HL-60 (cell line): Measurements from ENCODE around the gene PRR33.
"Not testable (repeated sequence)": the region's sequence is repeated elsewhere in the genome, so short reads cannot be mapped to it uniquely, and the experiment has no call there.

Experiments
- DNase-seq, 2 experiments: peaks; one replicate each; pipeline ENCODE4 v3.0.0-alpha.2; 2010 to 2020; ENCODE audit warnings: low read depth in 1 of 2, low spot score in 1 of 2
- H3K27ac ChIP-seq: fragments of 250-450 bp; sonication (Bioruptor Pico); replicated peaks from 2 replicates; pipeline ENCODE4 v1.5.1; 2020; ENCODE audit warnings: mild to moderate bottlenecking, moderate library complexity
- H3K27me3 ChIP-seq: fragments of 250-450 bp; sonication (Bioruptor Pico); 2 replicates; pipeline ENCODE4 v1.5.1; 2021; ENCODE audit warnings: mild to moderate bottlenecking, moderate library complexity; ENCODE audit not compliant: insufficient read depth, poor library complexity, severe bottlenecking
- H3K4me3 ChIP-seq: replicated peaks from 2 replicates; pipeline ENCODE4 v1.5.1; 2011; ENCODE audit warnings: mild to moderate bottlenecking, control low read depth, low read length; ENCODE audit not compliant: insufficient read depth
- CTCF ChIP-seq: IDR thresholded peaks from one replicate; pipeline ENCODE4 v1.5.1; 2011; ENCODE audit warnings: low read length, control low read depth, inconsistent platforms; ENCODE audit not compliant: insufficient read depth
- GABPA ChIP-seq: IDR thresholded peaks from 2 replicates; pipeline ENCODE4 v1.6.1; 2012; ENCODE audit warnings: low read depth
- POLR2AphosphoS5 ChIP-seq: IDR thresholded peaks from 2 replicates; pipeline ENCODE4 v1.6.1; 2012; ENCODE audit warnings: low read depth
- SPI1 ChIP-seq: IDR thresholded peaks from 2 replicates; pipeline ENCODE4 v1.6.1; 2012; ENCODE audit warnings: low read depth, mild to moderate bottlenecking, borderline replicate concordance
- long read RNA-seq: library from polyadenylated mRNA; unstranded; transcript quantifications from one replicate; pipeline ENCODE4 v2.0.0, GENCODE V29; 2020
- TF ChIP-seq, protein P1 (sequence below): IDR thresholded peaks from 2 replicates; pipeline ENCODE4 v1.6.1; 2012; ENCODE audit warnings: low read depth; ENCODE audit not compliant: insufficient replicate concordance

The PRR33 gene
- long read RNA-seq: 0 reads

GRCh38 chr11:1891831-1892115 is at the start of gene PRR33:
TSS of gene PRR33 (minus strand) at chr11:1891895. CDS start at chr11:1890584, 1,311 bp downstream.
- Histone ChIP-seq H3K4me3 (no peak within 1 kb of the TSS), H3K27me3 (no peaks in the 10 kb centered on the region), H3K27ac (no peak within 1 kb of the TSS)
- TF ChIP-seq SPI1: no peak
- TF ChIP-seq CTCF: no peak
- TF ChIP-seq, protein P1, sequence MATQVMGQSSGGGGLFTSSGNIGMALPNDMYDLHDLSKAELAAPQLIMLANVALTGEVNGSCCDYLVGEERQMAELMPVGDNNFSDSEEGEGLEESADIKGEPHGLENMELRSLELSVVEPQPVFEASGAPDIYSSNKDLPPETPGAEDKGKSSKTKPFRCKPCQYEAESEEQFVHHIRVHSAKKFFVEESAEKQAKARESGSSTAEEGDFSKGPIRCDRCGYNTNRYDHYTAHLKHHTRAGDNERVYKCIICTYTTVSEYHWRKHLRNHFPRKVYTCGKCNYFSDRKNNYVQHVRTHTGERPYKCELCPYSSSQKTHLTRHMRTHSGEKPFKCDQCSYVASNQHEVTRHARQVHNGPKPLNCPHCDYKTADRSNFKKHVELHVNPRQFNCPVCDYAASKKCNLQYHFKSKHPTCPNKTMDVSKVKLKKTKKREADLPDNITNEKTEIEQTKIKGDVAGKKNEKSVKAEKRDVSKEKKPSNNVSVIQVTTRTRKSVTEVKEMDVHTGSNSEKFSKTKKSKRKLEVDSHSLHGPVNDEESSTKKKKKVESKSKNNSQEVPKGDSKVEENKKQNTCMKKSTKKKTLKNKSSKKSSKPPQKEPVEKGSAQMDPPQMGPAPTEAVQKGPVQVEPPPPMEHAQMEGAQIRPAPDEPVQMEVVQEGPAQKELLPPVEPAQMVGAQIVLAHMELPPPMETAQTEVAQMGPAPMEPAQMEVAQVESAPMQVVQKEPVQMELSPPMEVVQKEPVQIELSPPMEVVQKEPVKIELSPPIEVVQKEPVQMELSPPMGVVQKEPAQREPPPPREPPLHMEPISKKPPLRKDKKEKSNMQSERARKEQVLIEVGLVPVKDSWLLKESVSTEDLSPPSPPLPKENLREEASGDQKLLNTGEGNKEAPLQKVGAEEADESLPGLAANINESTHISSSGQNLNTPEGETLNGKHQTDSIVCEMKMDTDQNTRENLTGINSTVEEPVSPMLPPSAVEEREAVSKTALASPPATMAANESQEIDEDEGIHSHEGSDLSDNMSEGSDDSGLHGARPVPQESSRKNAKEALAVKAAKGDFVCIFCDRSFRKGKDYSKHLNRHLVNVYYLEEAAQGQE: no peak
- TF ChIP-seq POLR2AphosphoS5: no peak
- no peak for TF ChIP-seq GABPA
- no peak for DNase-seq

GRCh38 chr11:1939788-1940187 is 48.1 kb upstream of the PRR33 start:
- not testable (repeated sequence) for H3K4me3 ChIP-seq, DNase-seq, H3K27ac ChIP-seq, H3K27me3 ChIP-seq

DNA sequence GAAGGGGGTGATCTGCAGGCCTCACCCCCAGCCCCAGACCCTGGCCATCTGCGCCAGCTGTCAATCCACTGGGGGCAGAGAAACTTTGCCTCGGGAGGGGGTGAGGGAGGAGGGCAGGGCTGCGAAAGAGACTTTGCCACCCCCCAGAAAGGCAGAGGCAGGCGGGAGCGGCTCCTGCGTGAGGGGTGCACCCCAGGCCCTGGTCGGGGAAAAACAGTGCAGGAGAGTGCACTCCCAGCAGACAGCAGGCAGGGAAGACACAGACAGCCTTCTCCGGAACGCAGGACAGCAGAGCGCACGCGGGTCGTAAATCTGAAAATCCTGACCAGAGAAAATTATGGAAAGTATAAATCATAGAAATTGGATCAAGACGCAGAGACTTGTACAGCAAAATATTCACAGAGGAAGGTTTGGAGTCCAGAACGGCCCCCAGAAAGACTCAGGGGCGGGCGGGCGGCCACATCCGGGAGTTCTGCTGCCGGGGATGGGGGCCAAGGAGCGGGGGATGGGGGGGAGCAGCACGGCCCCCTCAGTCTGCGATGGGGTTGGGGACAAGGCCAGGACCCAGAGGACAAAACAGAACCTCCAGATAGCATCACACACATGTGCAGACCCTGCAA is 47.4 kb upstream of the PRR33 start:
- TF ChIP-seq POLR2AphosphoS5 (no peak), SPI1 (no peak), GABPA (no peak)
- H3K27me3 ChIP-seq: peaks cover 2% of the 10 kb centered on the region
- no peak for DNase-seq

DNA sequence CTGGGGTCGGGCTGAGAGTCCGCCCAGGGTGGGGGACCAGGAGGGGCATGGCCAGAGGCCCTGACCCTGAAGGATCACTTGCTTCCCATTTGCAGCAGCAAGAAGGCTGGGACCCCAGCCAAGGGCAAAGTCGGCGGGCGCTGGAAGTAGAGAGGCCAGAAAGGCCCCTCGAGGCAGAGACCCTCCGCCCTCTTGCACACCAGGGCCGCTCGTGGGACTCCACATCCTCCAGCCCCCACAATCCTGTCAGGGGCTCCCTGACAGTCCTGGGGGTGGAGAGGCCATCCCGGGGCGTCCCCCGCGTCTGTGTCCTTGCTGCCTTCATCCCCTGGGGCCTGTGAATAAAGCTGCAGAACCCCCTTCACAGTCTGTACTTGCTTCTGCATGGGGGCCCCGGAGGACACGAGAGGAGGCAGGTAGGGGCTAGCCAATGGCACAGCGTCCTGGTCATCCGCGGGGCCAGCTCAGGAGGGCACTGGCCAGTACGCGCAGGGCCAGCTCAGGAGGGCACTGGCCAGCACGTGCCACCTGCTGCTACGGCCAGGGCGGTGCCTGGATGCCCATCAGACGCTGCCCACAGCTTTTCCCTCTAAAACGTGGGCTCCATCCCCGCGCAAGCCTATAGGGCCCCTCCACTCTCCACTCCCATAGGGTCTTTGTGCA is 46.8 kb upstream of the PRR33 start:
- DNase-seq: no peak
- H3K27ac ChIP-seq: no peak overlapping the region
- peaks cover 5% of the 10 kb centered on the region for H3K27me3 ChIP-seq
- H3K4me3 ChIP-seq: no peak overlapping the region
- no peak for TF ChIP-seq POLR2AphosphoS5
- TF ChIP-seq, protein P1: no peak
- TF ChIP-seq GABPA: no peak

More for the DNA sequence above, 47.4 kb upstream of the PRR33 start:
- no peak overlapping the region for H3K27ac ChIP-seq
- H3K4me3 ChIP-seq: no peak overlapping the region

- no peak overlapping the region for H3K4me3 ChIP-seq
- H3K27me3 ChIP-seq: peaks cover 9% of the 10 kb centered on the region
- H3K27ac ChIP-seq: no peak overlapping the region
- no peak for TF ChIP-seq SPI1
- TF ChIP-seq, protein P1: no peak
- no peak for TF ChIP-seq CTCF
- no peak for TF ChIP-seq GABPA
- TF ChIP-seq POLR2AphosphoS5: no peak
- no peak for DNase-seq
These were observed 46.1 kb upstream of the PRR33 start for GRCh38 chr11:1937616-1938342.
